Duodenal mucosa (tissue), 2 donors: Measurements from ENCODE around the gene MAP1LC3C.
"Not testable (repeated sequence)": the region's sequence is repeated elsewhere in the genome, so short reads cannot be mapped to it uniquely, and the experiment has no call there.

ENCODE experiments used
- H3K27ac ChIP-seq: one replicate; pipeline ENCODE4 v1.7.0; 2013; ENCODE audit warnings: low read depth, low read length
- H3K27me3 ChIP-seq, 2 donors: one replicate each; pipeline ENCODE4 v1.7.0; 2013; ENCODE audit warnings: low read length in 2 of 2, control low read depth in 1 of 2; ENCODE audit not compliant: insufficient read depth in 2 of 2, control insufficient read depth in 1 of 2
- H3K36me3 ChIP-seq, 2 donors: one replicate each; pipeline ENCODE4 v1.7.0; 2013; ENCODE audit warnings: low read length in 2 of 2, control low read depth in 1 of 2; ENCODE audit not compliant: insufficient read depth in 2 of 2, control insufficient read depth in 1 of 2
- H3K4me1 ChIP-seq, 2 donors: one replicate each; pipeline ENCODE4 v1.7.0; 2013; ENCODE audit warnings: low read length in 2 of 2, control low read depth in 1 of 2; ENCODE audit not compliant: insufficient read depth in 2 of 2, control insufficient read depth in 1 of 2
- H3K4me3 ChIP-seq, 2 donors: one replicate each; pipeline ENCODE4 v1.7.0; 2013; ENCODE audit warnings: low read length in 2 of 2, low read depth in 1 of 2
- H3K9ac ChIP-seq, 2 donors: one replicate each; pipeline ENCODE4 v1.7.0; 2013; ENCODE audit warnings: low read length in 2 of 2, low read depth in 1 of 2
- H3K9me3 ChIP-seq, 2 donors: one replicate each; pipeline ENCODE4 v1.7.0; 2013; ENCODE audit warnings: low read length in 2 of 2, control low read depth in 1 of 2; ENCODE audit not compliant: control insufficient read depth in 1 of 2

The MAP1LC3C gene

GRCh38 chr1:241997401-241997998 lies 1.4 kb downstream of the MAP1LC3C start:
- Histone ChIP-seq H3K27ac (no peak overlapping the region), H3K36me3 (no peaks in the 10 kb centered on the region), H3K4me1 (peaks cover 5% of the 10 kb centered on the region in 2 donors), H3K9ac (no peak overlapping the region), H3K4me3 (no peak overlapping the region), H3K9me3 (no peaks in the 10 kb centered on the region), H3K27me3 (no peaks in the 10 kb centered on the region)

- H3K4me1 ChIP-seq: peaks cover 5% of the 10 kb centered on the region in 2 donors
- no peak overlapping the region for H3K9ac ChIP-seq
- H3K9me3 ChIP-seq: no peaks in the 10 kb centered on the region
- no peaks in the 10 kb centered on the region for H3K27me3 ChIP-seq
- no peak overlapping the region for H3K4me3 ChIP-seq
- no peak overlapping the region for H3K27ac ChIP-seq
- no peaks in the 10 kb centered on the region for H3K36me3 ChIP-seq
Measured at GRCh38 chr1:241994171-241994570, 4.7 kb downstream of the MAP1LC3C start.

- no peak overlapping the region for H3K9ac ChIP-seq
- H3K36me3 ChIP-seq: no peaks in the 10 kb centered on the region
- H3K9me3 ChIP-seq: no peaks in the 10 kb centered on the region
- no peaks in the 10 kb centered on the region for H3K27me3 ChIP-seq
- H3K4me1 ChIP-seq: no peaks in the 10 kb centered on the region
- no peak overlapping the region for H3K4me3 ChIP-seq
- no peak overlapping the region for H3K27ac ChIP-seq
Measured at GRCh38 chr1:241992734-241993133, 6.2 kb downstream of the MAP1LC3C start.

GRCh38 chr1:241990040-241990439 lies 8.9 kb downstream of the MAP1LC3C start:
- no peak overlapping the region for H3K9ac ChIP-seq
- H3K9me3 ChIP-seq: no peaks in the 10 kb centered on the region
- no peaks in the 10 kb centered on the region for H3K36me3 ChIP-seq
- H3K4me1 ChIP-seq: no peaks in the 10 kb centered on the region
- H3K27ac ChIP-seq: no peak overlapping the region
- no peaks in the 10 kb centered on the region for H3K27me3 ChIP-seq
- no peak overlapping the region for H3K4me3 ChIP-seq

- H3K4me1 ChIP-seq, H3K27ac ChIP-seq, H3K9me3 ChIP-seq, H3K9ac ChIP-seq, H3K27me3 ChIP-seq, H3K4me3 ChIP-seq, H3K36me3 ChIP-seq: not testable (repeated sequence)
Measured at GRCh38 chr1:241988389-241988930, 10.4 kb downstream of the MAP1LC3C start.

- Histone ChIP-seq H3K9me3 (no peaks in the 10 kb centered on the region), H3K36me3 (no peaks in the 10 kb centered on the region), H3K4me1 (no peaks in the 10 kb centered on the region), H3K27me3 (no peaks in the 10 kb centered on the region), H3K9ac (no peak overlapping the region), H3K27ac (no peak overlapping the region), H3K4me3 (no peak overlapping the region)
Measured at GRCh38 chr1:241985787-241986186, 13.1 kb downstream of the MAP1LC3C start.

- Histone ChIP-seq H3K9me3 (no peaks in the 10 kb centered on the region), H3K4me1 (no peaks in the 10 kb centered on the region), H3K9ac (no peak overlapping the region), H3K27ac (no peak overlapping the region), H3K36me3 (no peaks in the 10 kb centered on the region), H3K27me3 (no peaks in the 10 kb centered on the region), H3K4me3 (no peak overlapping the region)
Measured at GRCh38 chr1:241979926-241980325, 19.0 kb downstream of the MAP1LC3C start.

- H3K4me1 ChIP-seq: no peaks in the 10 kb centered on the region
- H3K4me3 ChIP-seq: no peak overlapping the region
- H3K36me3 ChIP-seq: no peaks in the 10 kb centered on the region
- H3K9ac ChIP-seq: no peak overlapping the region
- no peaks in the 10 kb centered on the region for H3K27me3 ChIP-seq
- no peaks in the 10 kb centered on the region for H3K9me3 ChIP-seq
- no peak overlapping the region for H3K27ac ChIP-seq
Measured at GRCh38 chr1:241979071-241979470, 19.8 kb downstream of the MAP1LC3C start.

- H3K4me1 ChIP-seq: no peaks in the 10 kb centered on the region
- H3K27ac ChIP-seq: no peak overlapping the region
- H3K9me3 ChIP-seq: no peaks in the 10 kb centered on the region
- no peak overlapping the region for H3K9ac ChIP-seq
- H3K4me3 ChIP-seq: no peak overlapping the region
- H3K36me3 ChIP-seq: no peaks in the 10 kb centered on the region
- H3K27me3 ChIP-seq: no peaks in the 10 kb centered on the region
Measured at GRCh38 chr1:241976229-241976628, 22.7 kb downstream of the MAP1LC3C start.

GRCh38 chr1:241972703-241973369 lies 26.1 kb downstream of the MAP1LC3C start:
- H3K27me3 ChIP-seq: no peaks in the 10 kb centered on the region
- H3K4me3 ChIP-seq: no peak overlapping the region
- H3K4me1 ChIP-seq: no peaks in the 10 kb centered on the region
- no peaks in the 10 kb centered on the region for H3K36me3 ChIP-seq
- H3K9me3 ChIP-seq: no peaks in the 10 kb centered on the region
- no peak overlapping the region for H3K9ac ChIP-seq
- no peak overlapping the region for H3K27ac ChIP-seq
